Keratinocyte (primary cell): ENCODE data around the gene FUCA1. TPM values are rescaled to one million over a fixed set of nuclear protein-coding genes. Genes with fewer than 3 reads are reported as not detected.

Experiments used
- DNase-seq: peaks from one replicate; pipeline ENCODE4 v3.0.0-alpha.2; 2011; ENCODE audit warnings: low read depth, missing footprints, low spot score
- FAIRE-seq: peaks from 2 replicates; lab custom pipeline; 2011; peaks lifted over from hg19 to GRCh38; lab: Jason Lieb, UNC
- H2AFZ ChIP-seq: 2 replicates; pipeline ENCODE4 v1.6.0; 2012; ENCODE audit warnings: low read length, control low read depth, inconsistent platforms; ENCODE audit not compliant: control insufficient read depth
- H3K27ac ChIP-seq: 2 replicates; pipeline ENCODE4 v1.5.1; 2011; ENCODE audit warnings: low read length; ENCODE audit not compliant: control insufficient read depth, insufficient read depth
- H3K27me3 ChIP-seq: 3 replicates; pipeline ENCODE4 v1.6.0; 2011; ENCODE audit warnings: low read length; ENCODE audit not compliant: control insufficient read depth, insufficient read depth; ENCODE audit errors: extremely low read depth
- H3K36me3 ChIP-seq, 2 experiments: 2 replicates in 1 of 2; 3 replicates in 1 of 2; pipeline ENCODE4 v1.5.1; 2011; ENCODE audit warnings: low read length in 2 of 2, mild to moderate bottlenecking in 1 of 2; ENCODE audit not compliant: control insufficient read depth in 2 of 2, insufficient read depth in 2 of 2; ENCODE audit errors: extremely low read depth in 1 of 2
- H3K4me1 ChIP-seq: 3 replicates; pipeline ENCODE4 v1.5.1; 2011; ENCODE audit warnings: low read length; ENCODE audit not compliant: control insufficient read depth, insufficient read depth; ENCODE audit errors: extremely low read depth
- H3K4me2 ChIP-seq: 3 replicates; pipeline ENCODE4 v1.6.0; 2011; ENCODE audit warnings: low read depth, low read length; ENCODE audit not compliant: control insufficient read depth, insufficient read depth; ENCODE audit errors: extremely low read depth
- H3K4me3 ChIP-seq, 3 experiments: fragments of 200-600 bp in 1 of 3; sonication (generic) in 1 of 3; 2 replicates in 2 of 3; 3 replicates in 1 of 3; pipeline ENCODE4 v1.5.1; 2011 to 2016; ENCODE audit warnings: low read length in 3 of 3, mild to moderate bottlenecking in 3 of 3, control low read depth in 2 of 3, inconsistent platforms in 1 of 3, low read depth in 1 of 3, mixed read lengths in 1 of 3, mixed run types in 1 of 3, moderate library complexity in 1 of 3; ENCODE audit not compliant: control insufficient read depth in 2 of 3, insufficient read depth in 2 of 3; ENCODE audit errors: extremely low read depth in 1 of 3
- H3K79me2 ChIP-seq: 2 replicates; pipeline ENCODE4 v1.6.0; 2012; ENCODE audit warnings: low read length; ENCODE audit not compliant: control insufficient read depth, insufficient read depth
- H3K9ac ChIP-seq: 3 replicates; pipeline ENCODE4 v1.6.0; 2011; ENCODE audit warnings: low read length; ENCODE audit not compliant: control insufficient read depth, insufficient read depth; ENCODE audit errors: extremely low read depth
- H3K9me1 ChIP-seq: 3 replicates; pipeline ENCODE4 v1.6.0; 2011; ENCODE audit warnings: low read length; ENCODE audit not compliant: control insufficient read depth, insufficient read depth; ENCODE audit errors: extremely low read depth
- H3K9me3 ChIP-seq: 2 replicates; pipeline ENCODE4 v1.5.1; 2012; ENCODE audit warnings: low read depth, low read length; ENCODE audit not compliant: control insufficient read depth
- H4K20me1 ChIP-seq: 3 replicates; pipeline ENCODE4 v1.6.0; 2011; ENCODE audit warnings: low read length; ENCODE audit not compliant: control insufficient read depth, insufficient read depth; ENCODE audit errors: extremely low read depth
- EZH2 ChIP-seq: IDR thresholded peaks from one replicate; pipeline ENCODE4 v1.6.1; 2012; ENCODE audit warnings: inconsistent platforms, mild to moderate bottlenecking, low read length, moderate library complexity
- dilution Hi-C: fragments of 300-500 bp; cut with MboI; formaldehyde crosslinking; loops from one replicate; pipeline ENCODE4 v1.7.0; 2020; ENCODE audit warnings: low sequenced_read_pairs; ENCODE audit not compliant: extremely low pct_ligation_motif_present
- polyA plus RNA-seq, 5 experiments: library from polyadenylated mRNA; depleted of rRNA in 3 of 5; stranded (reverse) in 3 of 5; stranded (forward) in 1 of 5; unstranded in 1 of 5; fragments of >200 nt; gene quantifications; 1 replicate in 1 of 5; 2 replicates in 3 of 5; 3 replicates in 1 of 5; pipeline versions ENCODE4 v1.2.1 to v1.2.3, GENCODE V29; 2011 to 2012; ENCODE audit warnings: missing spikeins in 2 of 5, low read depth in 1 of 5, low replicate concordance in 1 of 5
- TF ChIP-seq, protein P1 (sequence below), 3 experiments: IDR thresholded peaks in 1 of 3; conservative IDR thresholded peaks in 1 of 3; optimal IDR thresholded peaks in 1 of 3; 2 replicates in 2 of 3; 3 replicates in 1 of 3; pipeline versions ENCODE3 to v1.5.1; 2011; ENCODE audit warnings: low read length in 3 of 3, mild to moderate bottlenecking in 3 of 3, moderate library complexity in 2 of 3, control low read depth in 1 of 3, inconsistent platforms in 1 of 3; ENCODE audit not compliant: insufficient read depth in 2 of 3; ENCODE audit errors: extremely low read depth in 1 of 3

FUCA1 gene
- polyA plus RNA-seq, 1 donor (not counting 4 experiments of a cell fraction or from before 2014, with no cell fraction given): 11.9 TPM

DNA sequence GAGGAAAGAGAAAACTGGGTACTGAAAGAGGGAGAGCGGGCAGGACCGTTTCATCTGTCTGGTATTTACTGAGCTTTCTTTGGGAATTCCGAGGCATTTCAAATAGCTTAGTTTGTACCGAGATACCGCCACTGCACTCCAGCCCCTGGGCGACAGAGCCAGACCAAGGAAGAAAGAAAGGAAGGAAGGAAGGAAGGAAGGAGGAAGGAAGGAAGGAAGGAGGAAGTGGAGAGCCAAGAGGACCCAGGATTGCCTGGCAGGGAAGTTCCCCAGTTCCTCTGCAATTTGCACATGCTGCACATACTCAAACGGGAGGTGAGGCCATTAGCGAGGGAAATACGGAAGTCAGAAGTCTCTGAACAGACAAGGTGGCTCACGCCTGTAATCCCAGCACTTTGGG, 961 bp upstream of the FUCA1 start:
- no peak overlapping the region for H3K4me3 ChIP-seq
- H3K79me2 ChIP-seq: no peaks in the 10 kb centered on the region
- no peak overlapping the region for H3K27ac ChIP-seq
- H3K9me1 ChIP-seq: peaks cover 3% of the 10 kb centered on the region
- no peaks in the 10 kb centered on the region for H4K20me1 ChIP-seq
- H3K4me1 ChIP-seq: peaks cover 18% of the 10 kb centered on the region
- H3K36me3 ChIP-seq: no peaks in the 10 kb centered on the region
- H3K27me3 ChIP-seq: peaks cover 7% of the 10 kb centered on the region
- peak overlapping the region; percentile 85 for H3K4me2 ChIP-seq
- no peaks in the 10 kb centered on the region for H3K9me3 ChIP-seq
- H2AFZ ChIP-seq: no peak overlapping the region
- no peak for DNase-seq
- TF ChIP-seq EZH2: no peak
- TF ChIP-seq, protein P1, sequence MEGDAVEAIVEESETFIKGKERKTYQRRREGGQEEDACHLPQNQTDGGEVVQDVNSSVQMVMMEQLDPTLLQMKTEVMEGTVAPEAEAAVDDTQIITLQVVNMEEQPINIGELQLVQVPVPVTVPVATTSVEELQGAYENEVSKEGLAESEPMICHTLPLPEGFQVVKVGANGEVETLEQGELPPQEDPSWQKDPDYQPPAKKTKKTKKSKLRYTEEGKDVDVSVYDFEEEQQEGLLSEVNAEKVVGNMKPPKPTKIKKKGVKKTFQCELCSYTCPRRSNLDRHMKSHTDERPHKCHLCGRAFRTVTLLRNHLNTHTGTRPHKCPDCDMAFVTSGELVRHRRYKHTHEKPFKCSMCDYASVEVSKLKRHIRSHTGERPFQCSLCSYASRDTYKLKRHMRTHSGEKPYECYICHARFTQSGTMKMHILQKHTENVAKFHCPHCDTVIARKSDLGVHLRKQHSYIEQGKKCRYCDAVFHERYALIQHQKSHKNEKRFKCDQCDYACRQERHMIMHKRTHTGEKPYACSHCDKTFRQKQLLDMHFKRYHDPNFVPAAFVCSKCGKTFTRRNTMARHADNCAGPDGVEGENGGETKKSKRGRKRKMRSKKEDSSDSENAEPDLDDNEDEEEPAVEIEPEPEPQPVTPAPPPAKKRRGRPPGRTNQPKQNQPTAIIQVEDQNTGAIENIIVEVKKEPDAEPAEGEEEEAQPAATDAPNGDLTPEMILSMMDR (optimal IDR thresholded peaks at IDR 0.05 in 1 of 3, IDR thresholded peaks at IDR 0.05 in 1 of 3, conservative IDR thresholded peaks at IDR 0.05 in 1 of 3; ENCODE audit: extremely low read depth in 1 of 3, insufficient read depth in 2 of 3, low read length in 3 of 3): no peak
- dilution Hi-C loops: no loop called here
- H3K9ac ChIP-seq: no peak overlapping the region
- FAIRE-seq: no peak

DNA sequence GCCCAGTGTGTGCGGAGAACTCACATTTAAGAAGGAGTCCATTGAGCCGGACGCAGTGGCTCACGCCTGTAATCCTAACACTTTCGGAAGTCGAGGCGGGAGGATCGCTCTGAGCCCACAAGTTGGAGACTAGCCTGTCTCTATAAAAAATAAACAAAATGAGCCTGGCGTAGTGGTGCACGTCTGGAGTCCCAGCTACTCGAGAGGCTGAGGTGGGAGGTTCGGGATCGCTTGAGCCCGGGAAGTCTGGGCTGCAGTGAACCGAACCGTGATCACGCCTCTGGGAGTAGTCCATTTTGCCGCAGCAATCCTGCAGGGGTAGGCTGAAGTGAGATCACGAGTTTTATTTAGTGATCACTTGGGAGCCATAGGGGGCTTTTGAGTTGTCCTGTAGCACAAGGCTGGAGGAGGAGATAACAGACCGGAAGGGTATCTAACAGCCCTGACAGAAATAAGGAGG, 497 bp upstream of the FUCA1 start:
- Histone ChIP-seq H3K9ac (no peak overlapping the region), H3K27ac (no peak overlapping the region), H3K9me3 (no peaks in the 10 kb centered on the region), H3K4me3 (peak overlapping the region in 2 of 3 experiments; percentile 64 to 71), H3K4me2 (peak overlapping the region; percentile 85), H3K9me1 (peaks cover 3% of the 10 kb centered on the region), H3K27me3 (peaks cover 7% of the 10 kb centered on the region), H4K20me1 (no peaks in the 10 kb centered on the region), H2AFZ (no peak overlapping the region), H3K4me1 (peaks cover 18% of the 10 kb centered on the region), H3K79me2 (no peaks in the 10 kb centered on the region), H3K36me3 (no peaks in the 10 kb centered on the region)
- TF ChIP-seq EZH2: no peak
- TF ChIP-seq, protein P1 (optimal IDR thresholded peaks at IDR 0.05 in 1 of 3, IDR thresholded peaks at IDR 0.05 in 1 of 3, conservative IDR thresholded peaks at IDR 0.05 in 1 of 3; ENCODE audit: extremely low read depth in 1 of 3, insufficient read depth in 2 of 3, low read length in 3 of 3): no peak
- dilution Hi-C loops: no loop called here
- DNase-seq: no peak
- no peak for FAIRE-seq
